Transverse colon (tissue), 4 donors: Measurements from ENCODE around the gene SEZ6L2.

Source experiments
- POLR2A ChIP-seq: fragments of 450-650 bp; IDR thresholded peaks from one replicate; pipeline ENCODE4 v1.6.1; 2016; ENCODE audit warnings: antibody characterized with exemption, mild to moderate bottlenecking, moderate library complexity
- POLR2AphosphoS5 ChIP-seq, 3 donors: sonication (generic); formaldehyde crosslinking; IDR thresholded peaks; one replicate each; pipeline ENCODE4 v1.6.1; 2016; ENCODE audit warnings: antibody characterized with exemption in 3 of 3
- TF ChIP-seq, protein P1 (sequence below), 5 experiments: fragments of 200-600 bp in 3 of 5; fragments of 450-650 bp in 2 of 5; sonication (generic) in 3 of 5; IDR thresholded peaks; 1 replicate in 2 of 5; 2 replicates in 3 of 5; pipeline ENCODE4 v1.5.1; 2016 to 2017; ENCODE audit warnings: antibody characterized with exemption in 5 of 5, inconsistent platforms in 3 of 5, mild to moderate bottlenecking in 2 of 5, moderate library complexity in 1 of 5

DNA sequence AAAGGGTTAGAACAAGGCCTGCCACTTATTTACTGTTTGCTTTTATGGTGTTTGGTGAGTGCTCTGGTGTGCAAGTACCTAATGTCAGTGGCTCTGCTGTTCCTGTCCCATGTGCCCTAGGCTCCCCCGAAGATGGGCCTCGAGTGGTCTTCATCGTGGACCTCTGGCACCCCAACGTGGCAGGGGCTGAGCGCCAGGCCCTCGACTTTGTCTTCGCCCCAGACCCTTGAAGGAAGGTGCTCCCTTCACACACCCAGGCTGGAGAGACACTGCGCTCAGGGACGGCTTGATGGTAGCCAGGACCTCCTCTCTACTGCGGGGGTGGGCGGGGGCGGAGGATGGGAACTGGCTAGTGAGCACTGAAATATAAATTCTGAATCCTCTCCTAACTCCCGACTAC lies 6.3 kb upstream of the SEZ6L2 start:
- TF ChIP-seq, protein P1, sequence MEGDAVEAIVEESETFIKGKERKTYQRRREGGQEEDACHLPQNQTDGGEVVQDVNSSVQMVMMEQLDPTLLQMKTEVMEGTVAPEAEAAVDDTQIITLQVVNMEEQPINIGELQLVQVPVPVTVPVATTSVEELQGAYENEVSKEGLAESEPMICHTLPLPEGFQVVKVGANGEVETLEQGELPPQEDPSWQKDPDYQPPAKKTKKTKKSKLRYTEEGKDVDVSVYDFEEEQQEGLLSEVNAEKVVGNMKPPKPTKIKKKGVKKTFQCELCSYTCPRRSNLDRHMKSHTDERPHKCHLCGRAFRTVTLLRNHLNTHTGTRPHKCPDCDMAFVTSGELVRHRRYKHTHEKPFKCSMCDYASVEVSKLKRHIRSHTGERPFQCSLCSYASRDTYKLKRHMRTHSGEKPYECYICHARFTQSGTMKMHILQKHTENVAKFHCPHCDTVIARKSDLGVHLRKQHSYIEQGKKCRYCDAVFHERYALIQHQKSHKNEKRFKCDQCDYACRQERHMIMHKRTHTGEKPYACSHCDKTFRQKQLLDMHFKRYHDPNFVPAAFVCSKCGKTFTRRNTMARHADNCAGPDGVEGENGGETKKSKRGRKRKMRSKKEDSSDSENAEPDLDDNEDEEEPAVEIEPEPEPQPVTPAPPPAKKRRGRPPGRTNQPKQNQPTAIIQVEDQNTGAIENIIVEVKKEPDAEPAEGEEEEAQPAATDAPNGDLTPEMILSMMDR (IDR thresholded peaks at IDR 0.05), result no peak
- TF ChIP-seq POLR2A (no peak), POLR2AphosphoS5 (IDR thresholded peaks at IDR 0.05) (no peak)
